HTR-8/SVneo (cell line): ENCODE results near the gene RAI14.
"Not testable (repeated sequence)": the region's sequence is repeated elsewhere in the genome, so short reads cannot be mapped to it uniquely, and the experiment has no call there.

Source experiments
- DNase-seq: peaks from one replicate; pipeline ENCODE4 v3.0.0; 2011; ENCODE audit warnings: low spot score, mixed read lengths; ENCODE audit not compliant: insufficient read length
- FAIRE-seq: peaks from 2 replicates; lab custom pipeline; 2011; peaks lifted over from hg19 to GRCh38; lab: Jason Lieb, UNC

Gene RAI14

GRCh38 chr5:34719029-34719428 is 62.9 kb downstream of the RAI14 start:
- DNase-seq = no peak
- FAIRE-seq = peak; percentile 46

- DNase-seq = no peak
- no peak for FAIRE-seq
Measured at GRCh38 chr5:34721327-34721726, 65.2 kb downstream of the RAI14 start.

- FAIRE-seq (no peak), DNase-seq (no peak)
Measured at GRCh38 chr5:34722183-34722582, 66.1 kb downstream of the RAI14 start.

- FAIRE-seq = no peak
Measured at GRCh38 chr5:34724741-34725140, 68.6 kb downstream of the RAI14 start.

GRCh38 chr5:34727166-34727749 is 71.1 kb downstream of the RAI14 start:
- FAIRE-seq, DNase-seq: not testable (repeated sequence)

More at GRCh38 chr5:34724741-34725140, 68.6 kb downstream of the RAI14 start:
- no peak for DNase-seq

GRCh38 chr5:34728236-34728635 is 72.1 kb downstream of the RAI14 start:
- no peak for DNase-seq
- no peak for FAIRE-seq

- FAIRE-seq (no peak), DNase-seq (no peak)
Measured at GRCh38 chr5:34731435-34732232, 75.5 kb downstream of the RAI14 start.

GRCh38 chr5:34734326-34734725 is 78.2 kb downstream of the RAI14 start:
- DNase-seq = no peak

GRCh38 chr5:34735491-34736426 is 79.6 kb downstream of the RAI14 start:
- no peak for DNase-seq
- FAIRE-seq = no peak

More at GRCh38 chr5:34734326-34734725, 78.2 kb downstream of the RAI14 start:
- FAIRE-seq = no peak

GRCh38 chr5:34736445-34737115 is 80.5 kb downstream of the RAI14 start:
- FAIRE-seq = peak; percentile 71
- DNase-seq = no peak

- DNase-seq (no peak), FAIRE-seq (no peak)
Measured at GRCh38 chr5:34737731-34738130, 81.6 kb downstream of the RAI14 start.

- DNase-seq (no peak), FAIRE-seq (no peak)
Measured at GRCh38 chr5:34738381-34738780, 82.3 kb downstream of the RAI14 start.

- no peak for FAIRE-seq
- no peak for DNase-seq
Measured at GRCh38 chr5:34740389-34740806, 84.3 kb downstream of the RAI14 start.

- FAIRE-seq (no peak), DNase-seq (no peak)
Measured at GRCh38 chr5:34742061-34742460, 85.9 kb downstream of the RAI14 start.

- peak; percentile 85 for FAIRE-seq
- DNase-seq = peak; percentile 93
Measured at GRCh38 chr5:34743878-34744277, 87.8 kb downstream of the RAI14 start.

- FAIRE-seq (no peak), DNase-seq (no peak)
Measured at GRCh38 chr5:34748431-34748830, 92.3 kb downstream of the RAI14 start.

GRCh38 chr5:34749431-34749873 is 93.3 kb downstream of the RAI14 start:
- FAIRE-seq = no peak
- DNase-seq = no peak

- DNase-seq (no peak), FAIRE-seq (no peak)
Measured at GRCh38 chr5:34750206-34750605, 94.1 kb downstream of the RAI14 start.

- FAIRE-seq (no peak), DNase-seq (no peak)
Measured at GRCh38 chr5:34751807-34752736, 95.9 kb downstream of the RAI14 start.
